AG04450 (cell line): ENCODE results near the gene PRIM2. TPM values are rescaled to one million over a fixed set of nuclear protein-coding genes. Genes with fewer than 3 reads are reported as not detected.
A peak's percentile ranks its signal among the peaks of the same experiment; 100 is the strongest.
"Not testable (repeated sequence)": the region's sequence is repeated elsewhere in the genome, so short reads cannot be mapped to it uniquely, and the experiment has no call there.

Experiments
- CTCF ChIA-PET: fragments of 300-600, 350-600 bp; formaldehyde crosslinking; extraction: SDS; loops from one replicate; lab custom pipeline; 2022; ENCODE audit warnings: antibody characterized with exemption, inconsistent platforms; lab: Charles Lee
- POLR2A ChIA-PET: fragments of 350-600 bp; formaldehyde crosslinking; extraction: SDS; loops from one replicate; lab custom pipeline; 2021; ENCODE audit warnings: antibody characterized with exemption, inconsistent platforms; lab: Yijun Ruan, JAX
- DNase-seq: peaks from one replicate; pipeline ENCODE4 v3.0.0-alpha.2; 2011; ENCODE audit warnings: low read depth, low spot score
- H3K27ac ChIP-seq: one replicate; pipeline ENCODE4 v1.5.1; 2012; ENCODE audit warnings: low read depth, low read length, control low read depth
- H3K27me3 ChIP-seq: one replicate; pipeline ENCODE4 v1.6.0; 2012; ENCODE audit warnings: low read length; ENCODE audit not compliant: control insufficient read depth, insufficient read depth
- H3K4me3 ChIP-seq: 2 replicates; pipeline ENCODE4 v1.5.1; 2011; ENCODE audit warnings: mild to moderate bottlenecking, low read depth, low read length, control low read depth
- H3K9me3 ChIP-seq: 2 replicates; pipeline ENCODE4 v1.5.1; 2012; ENCODE audit warnings: low read length; ENCODE audit not compliant: control insufficient read depth, insufficient read depth
- polyA plus RNA-seq: library from polyadenylated mRNA; depleted of rRNA; stranded (reverse); fragments of >200 nt; gene quantifications from 2 replicates; pipeline ENCODE4 v1.2.3, GENCODE V29; 2011

Gene PRIM2
- polyA plus RNA-seq, 1 experiment = 30.2 TPM

- DNase-seq = peak; percentile 81
- H3K27ac ChIP-seq = peak overlapping the region; percentile 92
- CTCF ChIA-PET, H3K4me3 ChIP-seq, H3K9me3 ChIP-seq, H3K27me3 ChIP-seq: not testable (repeated sequence)
- POLR2A ChIA-PET = interaction anchor here (0.7 to 1.1 kb wide), 2 partner anchors 20 to 105 kb away, joined by 3 to 4 read pairs; no protein-coding TSS in a partner anchor
Observed at GRCh38 chr6:57474862-57475475, 157.5 kb downstream of the PRIM2 start.

GRCh38 chr6:57475656-57476055 is 158.2 kb downstream of the PRIM2 start:
- peak overlapping the region; percentile 68 for H3K27ac ChIP-seq
- POLR2A ChIA-PET = interaction anchor here (1.1 kb wide), 1 partner anchor 19 kb away, joined by 3 read pairs; no protein-coding TSS in a partner anchor
- CTCF ChIA-PET, H3K4me3 ChIP-seq, DNase-seq, H3K9me3 ChIP-seq, H3K27me3 ChIP-seq: not testable (repeated sequence)

- DNase-seq, H3K9me3 ChIP-seq, H3K27ac ChIP-seq, H3K4me3 ChIP-seq, CTCF ChIA-PET, POLR2A ChIA-PET, H3K27me3 ChIP-seq: not testable (repeated sequence)
Observed at GRCh38 chr6:57480194-57480593, 162.8 kb downstream of the PRIM2 start.

- DNase-seq, H3K27me3 ChIP-seq, CTCF ChIA-PET, POLR2A ChIA-PET, H3K4me3 ChIP-seq, H3K9me3 ChIP-seq, H3K27ac ChIP-seq: not testable (repeated sequence)
Observed at GRCh38 chr6:57481121-57481520, 163.7 kb downstream of the PRIM2 start.

- H3K4me3 ChIP-seq, POLR2A ChIA-PET, DNase-seq, H3K27me3 ChIP-seq, H3K9me3 ChIP-seq, H3K27ac ChIP-seq: not testable (repeated sequence)
- CTCF ChIA-PET = interaction anchor here (0.6 to 0.7 kb wide), 2 partner anchors 161 to 275 kb away, joined by 3 to 4 read pairs; no protein-coding TSS in a partner anchor
Observed at GRCh38 chr6:57482471-57482870, 165.0 kb downstream of the PRIM2 start.

GRCh38 chr6:57486494-57487081 is 169.2 kb downstream of the PRIM2 start:
- DNase-seq, H3K9me3 ChIP-seq, H3K27me3 ChIP-seq, CTCF ChIA-PET, H3K4me3 ChIP-seq, POLR2A ChIA-PET: not testable (repeated sequence)
- peak overlapping the region; percentile 58 for H3K27ac ChIP-seq

GRCh38 chr6:57488551-57488950 is 171.1 kb downstream of the PRIM2 start:
- POLR2A ChIA-PET, H3K27ac ChIP-seq, H3K4me3 ChIP-seq, H3K27me3 ChIP-seq, CTCF ChIA-PET, DNase-seq, H3K9me3 ChIP-seq: not testable (repeated sequence)

GRCh38 chr6:57489887-57490286 is 172.5 kb downstream of the PRIM2 start:
- H3K4me3 ChIP-seq, CTCF ChIA-PET: not testable (repeated sequence)

GRCh38 chr6:57491795-57492194 is 174.4 kb downstream of the PRIM2 start:
- H3K4me3 ChIP-seq, H3K9me3 ChIP-seq, POLR2A ChIA-PET, DNase-seq, H3K27me3 ChIP-seq, H3K27ac ChIP-seq, CTCF ChIA-PET: not testable (repeated sequence)

More at GRCh38 chr6:57489887-57490286, 172.5 kb downstream of the PRIM2 start:
- H3K27ac ChIP-seq, POLR2A ChIA-PET, H3K27me3 ChIP-seq, DNase-seq, H3K9me3 ChIP-seq: not testable (repeated sequence)

- POLR2A ChIA-PET, DNase-seq, H3K9me3 ChIP-seq, H3K27ac ChIP-seq, H3K27me3 ChIP-seq, CTCF ChIA-PET, H3K4me3 ChIP-seq: not testable (repeated sequence)
Observed at GRCh38 chr6:57496251-57496650, 178.8 kb downstream of the PRIM2 start.

GRCh38 chr6:57500368-57501021 is 183.1 kb downstream of the PRIM2 start:
- POLR2A ChIA-PET, H3K27ac ChIP-seq, H3K4me3 ChIP-seq, H3K27me3 ChIP-seq, DNase-seq, H3K9me3 ChIP-seq: not testable (repeated sequence)
- CTCF ChIA-PET = interaction anchor here (0.6 kb wide), 1 partner anchor 143 kb away, joined by 7 read pairs; no protein-coding TSS in a partner anchor

- H3K27me3 ChIP-seq, H3K27ac ChIP-seq, H3K9me3 ChIP-seq, POLR2A ChIA-PET, CTCF ChIA-PET, DNase-seq, H3K4me3 ChIP-seq: not testable (repeated sequence)
Observed at GRCh38 chr6:57502387-57502786, 185.0 kb downstream of the PRIM2 start.
